Activated T-helper 17 cell treated with anti-CD3 and anti-CD28 coated beads, Interleukin-2, amount 50 U/mL, for 72 hours (primary cell): ENCODE results near the gene RPRD1B. TPM values are rescaled to one million over a fixed set of nuclear protein-coding genes. Genes with fewer than 3 reads are reported as not detected.
"Not testable (repeated sequence)": the region's sequence is repeated elsewhere in the genome, so short reads cannot be mapped to it uniquely, and the experiment has no call there.

Experiments used
- ATAC-seq: fragments of 150-1000 bp; cut with Tn5 transposase; replicated peaks from 2 replicates; pipeline ENCODE4 v1.10.0; 2021; ENCODE audit warnings: mild to moderate bottlenecking, moderate library complexity
- H3K27ac Mint-ChIP-seq: one replicate; pipeline ENCODE4 v1.8.0; 2022; ENCODE audit warnings: mixed read lengths
- H3K27me3 Mint-ChIP-seq: one replicate; pipeline ENCODE4 v1.8.0; 2022; ENCODE audit warnings: mixed read lengths
- H3K36me3 Mint-ChIP-seq: one replicate; pipeline ENCODE4 v1.8.0; 2022; ENCODE audit warnings: low read depth, mild to moderate bottlenecking, mixed read lengths
- H3K4me1 Mint-ChIP-seq: one replicate; pipeline ENCODE4 v1.8.0; 2022; ENCODE audit warnings: mixed read lengths
- H3K4me3 Mint-ChIP-seq: one replicate; pipeline ENCODE4 v1.8.0; 2022; ENCODE audit warnings: mild to moderate bottlenecking, mixed read lengths
- H3K9me3 Mint-ChIP-seq: one replicate; pipeline ENCODE4 v1.8.0; 2022; ENCODE audit warnings: mixed read lengths
- total RNA-seq, 2 donors: library from RNA; stranded (reverse); gene quantifications; one replicate each; pipeline ENCODE4 v1.2.3, GENCODE V29; 2022

Gene RPRD1B
- total RNA-seq, 2 donors from 2014 or later, result 37.9 to 46.0 TPM

GRCh38 chr20:38085026-38085425 is 51.5 kb downstream of the RPRD1B start:
- ATAC-seq, result no peak
- Mint-ChIP-seq H3K4me1 (peaks cover 5% of the 10 kb centered on the region), H3K27me3 (no peaks in the 10 kb centered on the region), H3K27ac (no peak overlapping the region), H3K36me3 (peaks cover 100% of the 10 kb centered on the region), H3K9me3 (no peaks in the 10 kb centered on the region), H3K4me3 (no peak overlapping the region)

- Mint-ChIP-seq H3K27ac (no peak overlapping the region), H3K27me3 (no peaks in the 10 kb centered on the region), H3K9me3 (no peaks in the 10 kb centered on the region), H3K36me3 (peaks cover 83% of the 10 kb centered on the region), H3K4me3 (no peak overlapping the region), H3K4me1 (peaks cover 18% of the 10 kb centered on the region)
- ATAC-seq, result no peak
These were observed 56.0 kb downstream of the RPRD1B start for GRCh38 chr20:38089500-38089899.

GRCh38 chr20:38090061-38090460 is 56.5 kb downstream of the RPRD1B start:
- no peak overlapping the region for H3K4me3 Mint-ChIP-seq
- no peak for ATAC-seq
- H3K27ac Mint-ChIP-seq, result no peak overlapping the region
- peaks cover 24% of the 10 kb centered on the region for H3K4me1 Mint-ChIP-seq
- no peaks in the 10 kb centered on the region for H3K9me3 Mint-ChIP-seq
- peaks cover 77% of the 10 kb centered on the region for H3K36me3 Mint-ChIP-seq
- H3K27me3 Mint-ChIP-seq, result no peaks in the 10 kb centered on the region

- no peak overlapping the region for H3K4me3 Mint-ChIP-seq
- peaks cover 61% of the 10 kb centered on the region for H3K36me3 Mint-ChIP-seq
- no peaks in the 10 kb centered on the region for H3K9me3 Mint-ChIP-seq
- no peak for ATAC-seq
- no peaks in the 10 kb centered on the region for H3K27me3 Mint-ChIP-seq
- H3K4me1 Mint-ChIP-seq, result peaks cover 25% of the 10 kb centered on the region
- peak overlapping the region; percentile 86 for H3K27ac Mint-ChIP-seq
These were observed 58.1 kb downstream of the RPRD1B start for GRCh38 chr20:38091441-38092216.

GRCh38 chr20:38092260-38092857 is 58.8 kb downstream of the RPRD1B start:
- peaks cover 54% of the 10 kb centered on the region for H3K36me3 Mint-ChIP-seq
- H3K4me1 Mint-ChIP-seq, result peaks cover 25% of the 10 kb centered on the region
- H3K4me3 Mint-ChIP-seq, result no peak overlapping the region
- no peaks in the 10 kb centered on the region for H3K9me3 Mint-ChIP-seq
- ATAC-seq, result no peak
- peak overlapping the region; percentile 86 for H3K27ac Mint-ChIP-seq
- H3K27me3 Mint-ChIP-seq, result no peaks in the 10 kb centered on the region

GRCh38 chr20:38092915-38093314 is 59.4 kb downstream of the RPRD1B start:
- no peak for ATAC-seq
- H3K27me3 Mint-ChIP-seq, result no peaks in the 10 kb centered on the region
- peaks cover 49% of the 10 kb centered on the region for H3K36me3 Mint-ChIP-seq
- H3K4me3 Mint-ChIP-seq, result no peak overlapping the region
- no peaks in the 10 kb centered on the region for H3K9me3 Mint-ChIP-seq
- H3K27ac Mint-ChIP-seq, result peak overlapping the region; percentile 69
- peaks cover 25% of the 10 kb centered on the region for H3K4me1 Mint-ChIP-seq

- Mint-ChIP-seq H3K4me3 (no peak overlapping the region), H3K36me3 (peaks cover 41% of the 10 kb centered on the region), H3K27me3 (no peaks in the 10 kb centered on the region), H3K27ac (peak overlapping the region; percentile 69), H3K9me3 (no peaks in the 10 kb centered on the region), H3K4me1 (peaks cover 25% of the 10 kb centered on the region)
- ATAC-seq, result no peak
These were observed 60.1 kb downstream of the RPRD1B start for GRCh38 chr20:38093641-38094077.

- no peaks in the 10 kb centered on the region for H3K9me3 Mint-ChIP-seq
- H3K4me1 Mint-ChIP-seq, result peaks cover 25% of the 10 kb centered on the region
- ATAC-seq, result peak; percentile 99
- H3K4me3 Mint-ChIP-seq, result peak overlapping the region; percentile 4
- H3K36me3 Mint-ChIP-seq, result peaks cover 33% of the 10 kb centered on the region
- H3K27ac Mint-ChIP-seq, result peak overlapping the region; percentile 69
- no peaks in the 10 kb centered on the region for H3K27me3 Mint-ChIP-seq
These were observed 60.9 kb downstream of the RPRD1B start for GRCh38 chr20:38094373-38094891.

GRCh38 chr20:38095017-38095686 is 61.6 kb downstream of the RPRD1B start:
- Mint-ChIP-seq H3K36me3 (peaks cover 26% of the 10 kb centered on the region), H3K27ac (peak overlapping the region; percentile 69), H3K9me3 (peaks cover 3% of the 10 kb centered on the region), H3K4me3 (peak overlapping the region; percentile 4), H3K4me1 (peaks cover 25% of the 10 kb centered on the region), H3K27me3 (no peaks in the 10 kb centered on the region)
- no peak for ATAC-seq

GRCh38 chr20:38098952-38099351 is 65.4 kb downstream of the RPRD1B start:
- no peak for ATAC-seq
- H3K27ac Mint-ChIP-seq, result no peak overlapping the region
- H3K9me3 Mint-ChIP-seq, result peaks cover 10% of the 10 kb centered on the region
- no peaks in the 10 kb centered on the region for H3K36me3 Mint-ChIP-seq
- peaks cover 12% of the 10 kb centered on the region for H3K4me1 Mint-ChIP-seq
- no peak overlapping the region for H3K4me3 Mint-ChIP-seq
- no peaks in the 10 kb centered on the region for H3K27me3 Mint-ChIP-seq

GRCh38 chr20:38102206-38102605 is 68.7 kb downstream of the RPRD1B start:
- not testable (repeated sequence) for H3K4me3 Mint-ChIP-seq, H3K27ac Mint-ChIP-seq, H3K36me3 Mint-ChIP-seq, H3K4me1 Mint-ChIP-seq, H3K9me3 Mint-ChIP-seq, ATAC-seq, H3K27me3 Mint-ChIP-seq

GRCh38 chr20:38104285-38104684 is 70.7 kb downstream of the RPRD1B start:
- Mint-ChIP-seq H3K9me3 (peaks cover 10% of the 10 kb centered on the region), H3K4me3 (no peak overlapping the region), H3K27ac (no peak overlapping the region), H3K4me1 (no peaks in the 10 kb centered on the region), H3K27me3 (no peaks in the 10 kb centered on the region), H3K36me3 (no peaks in the 10 kb centered on the region)
- no peak for ATAC-seq

GRCh38 chr20:38106461-38106860 is 72.9 kb downstream of the RPRD1B start:
- no peak for ATAC-seq
- Mint-ChIP-seq H3K4me1 (no peaks in the 10 kb centered on the region), H3K36me3 (no peaks in the 10 kb centered on the region), H3K9me3 (no peaks in the 10 kb centered on the region), H3K27ac (no peak overlapping the region), H3K27me3 (no peaks in the 10 kb centered on the region), H3K4me3 (no peak overlapping the region)

GRCh38 chr20:38107386-38107785 is 73.8 kb downstream of the RPRD1B start:
- not testable (repeated sequence) for H3K9me3 Mint-ChIP-seq, H3K36me3 Mint-ChIP-seq, H3K27ac Mint-ChIP-seq, H3K4me1 Mint-ChIP-seq, H3K4me3 Mint-ChIP-seq, H3K27me3 Mint-ChIP-seq, ATAC-seq

GRCh38 chr20:38107916-38108315 is 74.4 kb downstream of the RPRD1B start:
- H3K36me3 Mint-ChIP-seq, H3K4me3 Mint-ChIP-seq, H3K4me1 Mint-ChIP-seq, H3K9me3 Mint-ChIP-seq, ATAC-seq, H3K27me3 Mint-ChIP-seq, H3K27ac Mint-ChIP-seq: not testable (repeated sequence)
